GM13976 (cell line): Measurements from ENCODE around the gene G6PD.

ENCODE experiments used
- DNase-seq: peaks from one replicate; pipeline ENCODE4 v3.0.0; 2012; ENCODE audit warnings: low spot score
- CTCF ChIP-seq: IDR thresholded peaks from 2 replicates; pipeline ENCODE4 v1.5.1; 2012; ENCODE audit warnings: borderline replicate concordance, mild to moderate bottlenecking; ENCODE audit not compliant: insufficient read depth; ENCODE audit errors: extremely low read depth, missing control alignments, control extremely low read depth
- in situ Hi-C: fragments of 300-500 bp; cut with MboI; formaldehyde crosslinking; loops from one replicate; pipeline ENCODE4 v1.12.0; 2022; ENCODE audit warnings: low sequenced_read_pairs, mixed read lengths, inconsistent platforms; ENCODE audit not compliant: unreplicated experiment

G6PD gene

DNA sequence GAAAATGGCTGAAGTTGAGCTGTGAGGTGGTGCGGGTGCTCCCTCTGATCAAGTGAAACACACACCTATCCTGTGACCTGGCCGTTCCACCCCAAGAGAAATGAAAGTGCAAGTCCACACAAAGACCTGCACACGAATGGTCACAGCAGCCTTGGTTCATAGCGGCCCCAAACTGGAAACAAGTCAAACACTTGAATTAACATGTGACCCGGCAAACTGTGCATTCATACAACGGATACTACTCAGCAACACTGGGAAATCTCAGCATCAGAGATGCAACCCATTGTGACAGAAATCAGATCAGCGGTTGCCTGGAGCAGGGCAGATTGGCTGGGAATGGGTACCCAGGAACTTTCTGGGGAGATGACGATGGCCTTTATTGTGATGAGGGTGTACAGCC lies 7.6 kb downstream of the G6PD start:
- in situ Hi-C loops, result loop anchor here (25.0 kb wide), 1 partner anchor 527 kb away; the partner anchor contains the start of gene IRAK1
- no peak for TF ChIP-seq CTCF
- DNase-seq, result no peak

GRCh38 chrX:154535892-154536291 lies 10.8 kb downstream of the G6PD start:
- no peak for DNase-seq
- in situ Hi-C loops, result loop anchor here (25.0 kb wide), 1 partner anchor 524 kb away; the partner anchor contains the start of gene IRAK1
- no peak for TF ChIP-seq CTCF

DNA sequence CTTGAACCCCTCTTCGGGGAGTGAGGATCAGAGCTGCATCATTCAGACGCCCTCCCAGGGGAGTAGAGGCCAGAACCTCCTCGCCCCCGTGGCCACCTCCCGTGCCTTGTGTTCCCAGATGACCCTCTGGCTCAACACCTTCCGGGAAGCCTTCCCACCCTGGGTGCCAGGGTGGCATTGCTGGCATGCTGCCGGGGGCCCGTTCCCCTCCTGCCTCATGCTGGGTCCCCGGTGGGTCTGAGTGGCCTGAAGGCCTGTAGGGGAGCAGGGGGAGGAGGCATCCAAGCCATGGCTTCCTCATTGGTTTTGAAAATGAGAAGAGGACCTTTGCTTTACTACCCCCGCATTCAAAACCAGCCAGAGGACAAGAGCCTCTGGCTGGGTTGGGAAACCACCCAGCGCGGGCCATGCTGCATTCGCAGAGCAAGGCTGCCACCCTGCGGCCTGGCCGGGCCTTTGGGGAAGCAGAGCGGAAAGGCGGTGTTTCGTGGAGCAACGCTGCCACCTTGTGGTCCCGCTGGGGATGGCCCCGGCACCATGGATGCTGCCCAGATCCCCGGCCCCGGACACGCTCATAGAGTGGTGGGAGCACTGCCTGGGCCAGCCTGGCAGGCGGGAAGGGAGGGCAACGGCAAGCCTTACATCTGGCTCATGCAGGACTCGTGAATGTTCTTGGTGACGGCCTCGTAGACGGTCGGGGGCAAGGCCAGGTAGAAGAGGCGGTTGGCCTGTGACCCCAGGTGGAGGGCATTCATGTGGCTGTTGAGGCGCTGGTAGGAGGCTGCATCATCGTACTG lies 11.9 kb downstream of the G6PD start:
- DNase-seq, result peak; percentile 91
- in situ Hi-C loops, result loop anchor here (25.0 kb wide), 1 partner anchor 522 kb away; the partner anchor contains the start of gene IRAK1

GRCh38 chrX:154532690-154533089 lies 14.0 kb downstream of the G6PD start:
- no peak for DNase-seq
- no peak for TF ChIP-seq CTCF
- in situ Hi-C loops, result loop anchor here (25.0 kb wide), 1 partner anchor 520 kb away; the partner anchor contains the start of gene IRAK1

More for the DNA sequence above, 11.9 kb downstream of the G6PD start:
- TF ChIP-seq CTCF, result peak; percentile 100

- in situ Hi-C loops, result loop anchor here (25.0 kb wide), 1 partner anchor 519 kb away; the partner anchor contains the start of gene IRAK1
- no peak for DNase-seq
- no peak for TF ChIP-seq CTCF
These were observed 15.0 kb downstream of the G6PD start for GRCh38 chrX:154531626-154532025.

- no peak for DNase-seq
- in situ Hi-C loops, result loop anchor here (25.0 kb wide), 1 partner anchor 518 kb away; the partner anchor contains the start of gene IRAK1
- no peak for TF ChIP-seq CTCF
These were observed 16.4 kb downstream of the G6PD start for GRCh38 chrX:154530286-154530685.
